Astrocyte (in vitro differentiated cells and primary cell): ENCODE data around the gene OR2B2. TPM values are rescaled to one million over a fixed set of nuclear protein-coding genes. Genes with fewer than 3 reads are reported as not detected.

ENCODE experiments used
- DNase-seq: peaks from one replicate; pipeline ENCODE4 v3.0.0-alpha.2; 2010; ENCODE audit warnings: low read depth
- FAIRE-seq: peaks from 2 replicates; lab custom pipeline; 2011; peaks lifted over from hg19 to GRCh38; lab: Jason Lieb, UNC
- H2AFZ ChIP-seq: 2 replicates; pipeline ENCODE4 v1.6.0; 2012; ENCODE audit warnings: low read depth, low read length, inconsistent platforms
- H3K27ac ChIP-seq: 2 replicates; pipeline ENCODE4 v1.5.1; 2011; ENCODE audit warnings: low read depth, low read length, inconsistent platforms
- H3K27me3 ChIP-seq: 2 replicates; pipeline ENCODE4 v1.6.0; 2011; ENCODE audit warnings: low read length, inconsistent platforms; ENCODE audit not compliant: insufficient read depth
- H3K36me3 ChIP-seq: 2 replicates; pipeline ENCODE4 v1.5.1; 2011; ENCODE audit warnings: low read length, inconsistent platforms; ENCODE audit not compliant: insufficient read depth
- H3K4me1 ChIP-seq: 2 replicates; pipeline ENCODE4 v1.5.1; 2011; ENCODE audit warnings: low read length, inconsistent platforms; ENCODE audit not compliant: insufficient read depth
- H3K4me2 ChIP-seq: 2 replicates; pipeline ENCODE4 v1.6.0; 2012; ENCODE audit warnings: low read length, inconsistent platforms
- H3K4me3 ChIP-seq: 2 replicates; pipeline ENCODE4 v1.5.1; 2011; ENCODE audit warnings: low read depth, mild to moderate bottlenecking, low read length, inconsistent platforms; ENCODE audit not compliant: insufficient read depth
- H3K79me2 ChIP-seq: 2 replicates; pipeline ENCODE4 v1.6.0; 2012; ENCODE audit warnings: mild to moderate bottlenecking, low read length, inconsistent platforms; ENCODE audit not compliant: insufficient read depth
- H3K9ac ChIP-seq: 2 replicates; pipeline ENCODE4 v1.6.0; 2012; ENCODE audit warnings: mild to moderate bottlenecking, low read length, inconsistent platforms
- H3K9me3 ChIP-seq: 2 replicates; pipeline ENCODE4 v1.5.1; 2012; ENCODE audit warnings: low read depth, mild to moderate bottlenecking, low read length, inconsistent platforms; ENCODE audit not compliant: insufficient read depth
- H4K20me1 ChIP-seq: 2 replicates; pipeline ENCODE4 v1.6.0; 2012; ENCODE audit warnings: low read length, inconsistent platforms; ENCODE audit not compliant: insufficient read depth
- H3K27ac Mint-ChIP-seq: one replicate; pipeline ENCODE4 v1.8.0; 2021; ENCODE audit warnings: mild to moderate bottlenecking, mixed read lengths; ENCODE audit not compliant: unreplicated experiment
- H3K27me3 Mint-ChIP-seq: one replicate; pipeline ENCODE4 v1.8.0; 2021; ENCODE audit warnings: low read depth, mixed read lengths; ENCODE audit not compliant: unreplicated experiment
- H3K36me3 Mint-ChIP-seq: one replicate; pipeline ENCODE4 v1.8.0; 2021; ENCODE audit warnings: low read depth, mixed read lengths; ENCODE audit not compliant: unreplicated experiment
- H3K4me1 Mint-ChIP-seq: one replicate; pipeline ENCODE4 v1.8.0; 2021; ENCODE audit warnings: low read depth, mixed read lengths; ENCODE audit not compliant: unreplicated experiment
- H3K4me3 Mint-ChIP-seq: one replicate; pipeline ENCODE4 v1.8.0; 2021; ENCODE audit warnings: mild to moderate bottlenecking, moderate library complexity, mixed read lengths; ENCODE audit not compliant: unreplicated experiment
- H3K9me3 Mint-ChIP-seq: one replicate; pipeline ENCODE4 v1.8.0; 2021; ENCODE audit warnings: mild to moderate bottlenecking, mixed read lengths; ENCODE audit not compliant: unreplicated experiment
- EZH2 ChIP-seq: IDR thresholded peaks from 2 replicates; pipeline ENCODE4 v1.6.1; 2012; ENCODE audit warnings: mild to moderate bottlenecking, low read length, inconsistent platforms; ENCODE audit not compliant: insufficient read depth
- total RNA-seq: library from RNA; stranded (reverse); gene quantifications from 2 replicates; pipeline ENCODE4 v1.2.1, GENCODE V29; 2021
- TF ChIP-seq, protein P1 (sequence below): IDR thresholded peaks from 2 replicates; pipeline ENCODE4 v1.5.1; 2011; ENCODE audit warnings: low read depth, mild to moderate bottlenecking, inconsistent platforms, low read length, moderate library complexity; ENCODE audit not compliant: insufficient read depth

OR2B2 gene
- total RNA-seq, 1 donor from 2014 or later, result not detected

- Mint-ChIP-seq H3K27ac (no peak overlapping the region), H3K4me3 (no peak overlapping the region), H3K27me3 (no peaks in the 10 kb centered on the region), H3K4me1 (no peaks in the 10 kb centered on the region), H3K36me3 (peaks cover 2% of the 10 kb centered on the region), H3K9me3 (peaks cover 5% of the 10 kb centered on the region)
- Histone ChIP-seq H4K20me1 (no peaks in the 10 kb centered on the region), H3K79me2 (no peaks in the 10 kb centered on the region), H2AFZ (no peak overlapping the region), H3K4me2 (no peak overlapping the region), H3K36me3 (no peaks in the 10 kb centered on the region), H3K4me1 (no peaks in the 10 kb centered on the region), H3K9me3 (no peaks in the 10 kb centered on the region), H3K9ac (no peak overlapping the region), H3K27ac (no peak overlapping the region), H3K4me3 (no peak overlapping the region), H3K27me3 (no peaks in the 10 kb centered on the region)
- no peak for TF ChIP-seq EZH2
- TF ChIP-seq, protein P1, sequence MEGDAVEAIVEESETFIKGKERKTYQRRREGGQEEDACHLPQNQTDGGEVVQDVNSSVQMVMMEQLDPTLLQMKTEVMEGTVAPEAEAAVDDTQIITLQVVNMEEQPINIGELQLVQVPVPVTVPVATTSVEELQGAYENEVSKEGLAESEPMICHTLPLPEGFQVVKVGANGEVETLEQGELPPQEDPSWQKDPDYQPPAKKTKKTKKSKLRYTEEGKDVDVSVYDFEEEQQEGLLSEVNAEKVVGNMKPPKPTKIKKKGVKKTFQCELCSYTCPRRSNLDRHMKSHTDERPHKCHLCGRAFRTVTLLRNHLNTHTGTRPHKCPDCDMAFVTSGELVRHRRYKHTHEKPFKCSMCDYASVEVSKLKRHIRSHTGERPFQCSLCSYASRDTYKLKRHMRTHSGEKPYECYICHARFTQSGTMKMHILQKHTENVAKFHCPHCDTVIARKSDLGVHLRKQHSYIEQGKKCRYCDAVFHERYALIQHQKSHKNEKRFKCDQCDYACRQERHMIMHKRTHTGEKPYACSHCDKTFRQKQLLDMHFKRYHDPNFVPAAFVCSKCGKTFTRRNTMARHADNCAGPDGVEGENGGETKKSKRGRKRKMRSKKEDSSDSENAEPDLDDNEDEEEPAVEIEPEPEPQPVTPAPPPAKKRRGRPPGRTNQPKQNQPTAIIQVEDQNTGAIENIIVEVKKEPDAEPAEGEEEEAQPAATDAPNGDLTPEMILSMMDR, result no peak
- DNase-seq (no peak), FAIRE-seq (no peak)
Observed at GRCh38 chr6:27924179-27924578, 12.0 kb upstream of the OR2B2 start.

GRCh38 chr6:27922949-27923348, 10.8 kb upstream of the OR2B2 start:
- Histone ChIP-seq H3K27me3 (no peaks in the 10 kb centered on the region), H3K4me2 (no peak overlapping the region), H3K9ac (no peak overlapping the region), H3K4me1 (no peaks in the 10 kb centered on the region), H3K9me3 (no peaks in the 10 kb centered on the region), H3K27ac (no peak overlapping the region), H2AFZ (no peak overlapping the region), H4K20me1 (no peaks in the 10 kb centered on the region), H3K4me3 (no peak overlapping the region), H3K79me2 (no peaks in the 10 kb centered on the region), H3K36me3 (no peaks in the 10 kb centered on the region)
- no peak overlapping the region for H3K4me3 Mint-ChIP-seq
- DNase-seq, result no peak
- H3K9me3 Mint-ChIP-seq, result no peaks in the 10 kb centered on the region
- H3K27me3 Mint-ChIP-seq, result no peaks in the 10 kb centered on the region
- H3K27ac Mint-ChIP-seq, result no peak overlapping the region
- H3K36me3 Mint-ChIP-seq, result no peaks in the 10 kb centered on the region
- no peak for FAIRE-seq
- H3K4me1 Mint-ChIP-seq, result no peaks in the 10 kb centered on the region
- TF ChIP-seq EZH2, result no peak
- TF ChIP-seq, protein P1, result no peak

GRCh38 chr6:27908017-27908416, 4.2 kb downstream of the OR2B2 start:
- no peaks in the 10 kb centered on the region for H3K4me1 ChIP-seq
- no peaks in the 10 kb centered on the region for H3K9me3 Mint-ChIP-seq
- H3K27ac Mint-ChIP-seq, result no peak overlapping the region
- FAIRE-seq, result no peak
- H3K27ac ChIP-seq, result no peak overlapping the region
- no peak overlapping the region for H3K4me3 Mint-ChIP-seq
- H3K27me3 Mint-ChIP-seq, result no peaks in the 10 kb centered on the region
- H3K9me3 ChIP-seq, result no peaks in the 10 kb centered on the region
- no peaks in the 10 kb centered on the region for H3K79me2 ChIP-seq
- no peaks in the 10 kb centered on the region for H3K36me3 Mint-ChIP-seq
- H4K20me1 ChIP-seq, result no peaks in the 10 kb centered on the region
- H3K36me3 ChIP-seq, result no peaks in the 10 kb centered on the region
- H3K4me1 Mint-ChIP-seq, result no peaks in the 10 kb centered on the region
- DNase-seq, result no peak
- H3K4me2 ChIP-seq, result no peak overlapping the region
- H3K4me3 ChIP-seq, result no peak overlapping the region
- H2AFZ ChIP-seq, result no peak overlapping the region
- TF ChIP-seq, protein P1, result no peak
- TF ChIP-seq EZH2, result no peak
- H3K27me3 ChIP-seq, result no peaks in the 10 kb centered on the region
- H3K9ac ChIP-seq, result no peak overlapping the region
